Sigmoid colon (tissue), 3 donors: ENCODE measurements around the gene CCKAR.

ENCODE experiments used
- POLR2A ChIP-seq, 2 donors: fragments of 450-650 bp; IDR thresholded peaks; one replicate each; pipeline ENCODE4 v1.6.1; 2016; ENCODE audit warnings: antibody characterized with exemption in 2 of 2, mild to moderate bottlenecking in 2 of 2, moderate library complexity in 2 of 2
- TF ChIP-seq, protein P1 (sequence below), 4 experiments: fragments of 450-650 bp in 3 of 4; fragments of 200-600 bp in 1 of 4; IDR thresholded peaks; one replicate each; pipeline ENCODE4 v1.5.1; 2016 to 2019; ENCODE audit warnings: antibody characterized with exemption in 4 of 4, mild to moderate bottlenecking in 3 of 4, moderate library complexity in 2 of 4

DNA sequence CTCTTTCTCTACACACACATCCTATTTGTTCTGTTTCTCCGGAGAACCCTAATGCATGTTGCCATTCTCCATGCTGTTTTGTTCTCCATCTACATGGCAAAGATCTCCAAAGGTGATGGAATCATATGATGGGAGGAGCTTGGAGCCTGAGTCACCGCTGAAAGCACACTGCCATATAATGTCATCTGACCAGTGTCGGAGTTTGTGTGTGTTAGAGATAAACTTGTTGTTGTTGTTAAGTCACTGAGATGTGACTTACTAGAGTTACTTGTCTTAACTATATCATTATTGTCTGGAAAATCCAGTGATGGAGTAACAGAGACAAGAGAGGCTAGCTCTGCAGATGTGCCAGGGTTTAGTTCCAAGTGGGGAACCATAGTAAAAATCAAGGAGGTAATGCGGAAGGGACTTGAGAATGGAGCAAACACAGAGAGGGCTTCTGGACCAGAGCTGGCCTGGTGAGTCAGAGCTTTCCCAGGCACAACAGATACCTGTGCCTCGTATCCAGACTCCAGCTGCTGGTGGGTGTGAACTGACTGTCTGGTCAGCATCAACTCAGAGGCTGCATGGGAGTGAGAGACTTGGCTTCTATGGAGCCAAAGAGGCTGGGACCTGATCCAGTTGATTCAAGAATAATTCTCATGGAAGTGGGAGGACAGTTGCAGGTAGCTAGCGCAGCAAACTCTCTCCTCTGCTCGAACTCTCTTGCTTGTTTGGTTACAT is 30.6 kb upstream of the CCKAR start:
- no peak for TF ChIP-seq POLR2A (IDR thresholded peaks at IDR 0.05)
- TF ChIP-seq, protein P1, sequence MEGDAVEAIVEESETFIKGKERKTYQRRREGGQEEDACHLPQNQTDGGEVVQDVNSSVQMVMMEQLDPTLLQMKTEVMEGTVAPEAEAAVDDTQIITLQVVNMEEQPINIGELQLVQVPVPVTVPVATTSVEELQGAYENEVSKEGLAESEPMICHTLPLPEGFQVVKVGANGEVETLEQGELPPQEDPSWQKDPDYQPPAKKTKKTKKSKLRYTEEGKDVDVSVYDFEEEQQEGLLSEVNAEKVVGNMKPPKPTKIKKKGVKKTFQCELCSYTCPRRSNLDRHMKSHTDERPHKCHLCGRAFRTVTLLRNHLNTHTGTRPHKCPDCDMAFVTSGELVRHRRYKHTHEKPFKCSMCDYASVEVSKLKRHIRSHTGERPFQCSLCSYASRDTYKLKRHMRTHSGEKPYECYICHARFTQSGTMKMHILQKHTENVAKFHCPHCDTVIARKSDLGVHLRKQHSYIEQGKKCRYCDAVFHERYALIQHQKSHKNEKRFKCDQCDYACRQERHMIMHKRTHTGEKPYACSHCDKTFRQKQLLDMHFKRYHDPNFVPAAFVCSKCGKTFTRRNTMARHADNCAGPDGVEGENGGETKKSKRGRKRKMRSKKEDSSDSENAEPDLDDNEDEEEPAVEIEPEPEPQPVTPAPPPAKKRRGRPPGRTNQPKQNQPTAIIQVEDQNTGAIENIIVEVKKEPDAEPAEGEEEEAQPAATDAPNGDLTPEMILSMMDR (IDR thresholded peaks at IDR 0.05): no peak
